Measurements from ENCODE around the gene NPM3. TPM values are rescaled to one million over a fixed set of nuclear protein-coding genes. Genes with fewer than 3 reads are reported as not detected.

NPM3 gene
- 72.4 and 134 TPM in 2 replicates for total RNA-seq

GRCh38 chr10:101782811-101783735 is at the start of gene NPM3:
TSS of gene NPM3 (minus strand) at chr10:101783446. CDS start at chr10:101783390, 56 bp downstream.

GRCh38 chr10:101818119-101818871 is 35.0 kb upstream of the NPM3 start, which contains the start of gene OGA:
TSS of gene OGA (minus strand) at chr10:101818444. CDS start at chr10:101818022, 422 bp downstream.

GRCh38 chr10:101775273-101776160 is 7.7 kb downstream of the NPM3 start, which contains the start of gene FGF8:
TSS of gene FGF8 (minus strand) at chr10:101776114. CDS start at chr10:101775900, 214 bp downstream.

Other genes with a start within 250 kb of the NPM3 start
- 10.1 and 10.7 TPM in 2 replicates for gene POLL, start 195.2 kb downstream of the NPM3 start, total RNA-seq
- gene DPCD, start 195.1 kb downstream of the NPM3 start, total RNA-seq = 44.2 and 81.4 TPM in 2 replicates
- 18.2 and 45.4 TPM in 2 replicates for gene FBXW4, start 88.3 kb downstream of the NPM3 start, total RNA-seq
- gene FGF8, start 7.3 kb downstream of the NPM3 start, total RNA-seq = not detected in 2 replicates
- 99.5 and 154 TPM in 2 replicates for gene OGA, start 35.0 kb upstream of the NPM3 start, total RNA-seq
- gene KCNIP2, start 60.4 kb upstream of the NPM3 start, total RNA-seq = 0.59 and 1.1 TPM in 2 replicates